ENCODE results near the gene NELL2.

DNA sequence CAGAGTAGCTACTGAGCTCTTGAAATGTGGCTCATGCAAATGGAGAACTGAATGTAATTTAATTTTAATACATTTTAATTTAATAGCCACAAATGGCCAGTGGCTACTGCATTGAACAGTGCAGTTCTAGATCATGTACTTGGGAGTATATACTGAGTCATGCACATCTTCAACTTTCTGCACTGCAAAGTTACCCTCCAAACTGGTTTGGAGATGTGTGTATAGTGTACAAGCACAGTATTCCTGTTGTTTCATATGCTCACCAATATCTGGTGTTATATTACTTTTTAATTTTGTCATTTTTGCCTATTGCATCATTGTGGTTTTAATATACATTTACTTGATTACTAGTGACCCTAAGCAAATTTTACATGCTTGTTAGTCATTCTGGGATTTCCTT lies 372.8 kb downstream of the NELL2 start:
- no peak for TF ChIP-seq PBX3 (IDR thresholded peaks at IDR 0.05)
- TF ChIP-seq MXI1 (IDR thresholded peaks at IDR 0.05; ENCODE audit: low read depth, low read length) = no peak
- no peak for TF ChIP-seq SMC3 (IDR thresholded peaks at IDR 0.05; ENCODE audit: low read depth, low read length)

Data from SK-N-SH (cell line).